Peyer's patch (tissue), 4 donors: ENCODE results near the gene CTXN3.

ENCODE experiments used
- POLR2A ChIP-seq, 2 donors: fragments of 450-650 bp; IDR thresholded peaks; one replicate each; pipeline ENCODE4 v1.5.1; 2017; ENCODE audit warnings: antibody characterized with exemption in 2 of 2, mild to moderate bottlenecking in 2 of 2, moderate library complexity in 2 of 2
- TF ChIP-seq, protein P1 (sequence below), 6 experiments: fragments of 450-650 bp in 4 of 6; fragments of 200-600 bp in 2 of 6; sonication (generic) in 1 of 6; IDR thresholded peaks; one replicate each; pipeline ENCODE4 v1.5.1; 2017 to 2019; ENCODE audit warnings: antibody characterized with exemption in 6 of 6, mild to moderate bottlenecking in 3 of 6, moderate library complexity in 1 of 6

DNA sequence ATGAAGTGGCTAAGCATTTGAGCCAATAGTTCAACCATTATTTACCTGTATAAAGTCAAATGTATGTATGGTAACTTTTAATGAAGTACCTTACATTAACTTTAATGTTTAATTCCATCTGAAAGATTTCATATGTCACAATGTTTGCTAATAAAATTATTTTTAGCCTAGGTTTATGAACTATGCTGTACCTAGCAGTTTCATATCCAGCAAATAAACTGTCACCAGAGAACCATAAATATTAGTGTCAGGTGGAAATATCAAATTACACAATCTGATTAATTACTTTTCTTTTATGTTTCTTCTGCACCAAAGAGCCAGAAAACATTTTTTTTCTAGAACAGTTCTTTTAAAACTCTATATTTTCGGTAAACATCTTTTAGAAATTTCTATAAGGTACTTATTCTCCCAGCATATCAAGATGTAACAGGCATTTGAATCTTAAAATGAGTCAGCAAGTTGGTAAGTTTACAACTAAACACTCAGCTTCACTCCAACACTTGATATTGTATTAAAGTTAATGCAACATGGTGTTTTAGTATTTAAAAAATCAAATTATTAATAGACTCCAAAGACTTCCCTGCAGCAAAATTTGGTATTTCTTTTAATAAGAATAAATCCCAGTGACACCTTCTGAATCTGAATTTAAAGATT is 45.8 kb downstream of the CTXN3 start:
- TF ChIP-seq POLR2A (IDR thresholded peaks at IDR 0.05) = no peak
- TF ChIP-seq, protein P1, sequence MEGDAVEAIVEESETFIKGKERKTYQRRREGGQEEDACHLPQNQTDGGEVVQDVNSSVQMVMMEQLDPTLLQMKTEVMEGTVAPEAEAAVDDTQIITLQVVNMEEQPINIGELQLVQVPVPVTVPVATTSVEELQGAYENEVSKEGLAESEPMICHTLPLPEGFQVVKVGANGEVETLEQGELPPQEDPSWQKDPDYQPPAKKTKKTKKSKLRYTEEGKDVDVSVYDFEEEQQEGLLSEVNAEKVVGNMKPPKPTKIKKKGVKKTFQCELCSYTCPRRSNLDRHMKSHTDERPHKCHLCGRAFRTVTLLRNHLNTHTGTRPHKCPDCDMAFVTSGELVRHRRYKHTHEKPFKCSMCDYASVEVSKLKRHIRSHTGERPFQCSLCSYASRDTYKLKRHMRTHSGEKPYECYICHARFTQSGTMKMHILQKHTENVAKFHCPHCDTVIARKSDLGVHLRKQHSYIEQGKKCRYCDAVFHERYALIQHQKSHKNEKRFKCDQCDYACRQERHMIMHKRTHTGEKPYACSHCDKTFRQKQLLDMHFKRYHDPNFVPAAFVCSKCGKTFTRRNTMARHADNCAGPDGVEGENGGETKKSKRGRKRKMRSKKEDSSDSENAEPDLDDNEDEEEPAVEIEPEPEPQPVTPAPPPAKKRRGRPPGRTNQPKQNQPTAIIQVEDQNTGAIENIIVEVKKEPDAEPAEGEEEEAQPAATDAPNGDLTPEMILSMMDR (IDR thresholded peaks at IDR 0.05) = no peak
